AG04449 (cell line): Measurements from ENCODE around the gene ZFYVE27.

Experiments
- CTCF ChIA-PET: fragments of 350-600 bp; formaldehyde crosslinking; extraction: SDS; loops from one replicate; lab custom pipeline; 2021; ENCODE audit warnings: antibody characterized with exemption; lab: Yijun Ruan, JAX
- POLR2A ChIA-PET: fragments of 400-600, 350-600 bp; formaldehyde crosslinking; extraction: SDS; loops from one replicate; lab custom pipeline; 2020; ENCODE audit warnings: antibody characterized with exemption, inconsistent platforms; lab: Yijun Ruan, JAX
- DNase-seq: peaks from one replicate; pipeline ENCODE4 v3.0.0-alpha.2; 2010; ENCODE audit warnings: low read depth, low spot score
- H3K4me3 ChIP-seq: 2 replicates; pipeline ENCODE4 v1.5.1; 2011; ENCODE audit warnings: low read depth, mild to moderate bottlenecking, control low read depth, low read length
- TF ChIP-seq, protein P1 (sequence below): IDR thresholded peaks from one replicate; pipeline ENCODE4 v1.5.1; 2011; ENCODE audit warnings: mild to moderate bottlenecking, moderate library complexity, low read length, control low read depth, inconsistent platforms; ENCODE audit not compliant: insufficient read depth; ENCODE audit errors: missing control alignments

The ZFYVE27 gene

GRCh38 chr10:97708167-97708566 lies 28.8 kb upstream of the ZFYVE27 start:
- TF ChIP-seq, protein P1, sequence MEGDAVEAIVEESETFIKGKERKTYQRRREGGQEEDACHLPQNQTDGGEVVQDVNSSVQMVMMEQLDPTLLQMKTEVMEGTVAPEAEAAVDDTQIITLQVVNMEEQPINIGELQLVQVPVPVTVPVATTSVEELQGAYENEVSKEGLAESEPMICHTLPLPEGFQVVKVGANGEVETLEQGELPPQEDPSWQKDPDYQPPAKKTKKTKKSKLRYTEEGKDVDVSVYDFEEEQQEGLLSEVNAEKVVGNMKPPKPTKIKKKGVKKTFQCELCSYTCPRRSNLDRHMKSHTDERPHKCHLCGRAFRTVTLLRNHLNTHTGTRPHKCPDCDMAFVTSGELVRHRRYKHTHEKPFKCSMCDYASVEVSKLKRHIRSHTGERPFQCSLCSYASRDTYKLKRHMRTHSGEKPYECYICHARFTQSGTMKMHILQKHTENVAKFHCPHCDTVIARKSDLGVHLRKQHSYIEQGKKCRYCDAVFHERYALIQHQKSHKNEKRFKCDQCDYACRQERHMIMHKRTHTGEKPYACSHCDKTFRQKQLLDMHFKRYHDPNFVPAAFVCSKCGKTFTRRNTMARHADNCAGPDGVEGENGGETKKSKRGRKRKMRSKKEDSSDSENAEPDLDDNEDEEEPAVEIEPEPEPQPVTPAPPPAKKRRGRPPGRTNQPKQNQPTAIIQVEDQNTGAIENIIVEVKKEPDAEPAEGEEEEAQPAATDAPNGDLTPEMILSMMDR: no peak
- no peak for DNase-seq
- H3K4me3 ChIP-seq: no peak overlapping the region
- ChIA-PET CTCF (interaction anchor here (2.1 to 21.1 kb wide), 6 partner anchors 10 to 30 kb away, joined by 27 to 664 read pairs (median 80); partner anchors contain the start of genes AVPI1 and ZFYVE27), POLR2A (interaction anchor here (0.5 to 1.4 kb wide), 2 partner anchors 16 to 19 kb away, joined by 3 read pairs; no protein-coding TSS in a partner anchor)

DNA sequence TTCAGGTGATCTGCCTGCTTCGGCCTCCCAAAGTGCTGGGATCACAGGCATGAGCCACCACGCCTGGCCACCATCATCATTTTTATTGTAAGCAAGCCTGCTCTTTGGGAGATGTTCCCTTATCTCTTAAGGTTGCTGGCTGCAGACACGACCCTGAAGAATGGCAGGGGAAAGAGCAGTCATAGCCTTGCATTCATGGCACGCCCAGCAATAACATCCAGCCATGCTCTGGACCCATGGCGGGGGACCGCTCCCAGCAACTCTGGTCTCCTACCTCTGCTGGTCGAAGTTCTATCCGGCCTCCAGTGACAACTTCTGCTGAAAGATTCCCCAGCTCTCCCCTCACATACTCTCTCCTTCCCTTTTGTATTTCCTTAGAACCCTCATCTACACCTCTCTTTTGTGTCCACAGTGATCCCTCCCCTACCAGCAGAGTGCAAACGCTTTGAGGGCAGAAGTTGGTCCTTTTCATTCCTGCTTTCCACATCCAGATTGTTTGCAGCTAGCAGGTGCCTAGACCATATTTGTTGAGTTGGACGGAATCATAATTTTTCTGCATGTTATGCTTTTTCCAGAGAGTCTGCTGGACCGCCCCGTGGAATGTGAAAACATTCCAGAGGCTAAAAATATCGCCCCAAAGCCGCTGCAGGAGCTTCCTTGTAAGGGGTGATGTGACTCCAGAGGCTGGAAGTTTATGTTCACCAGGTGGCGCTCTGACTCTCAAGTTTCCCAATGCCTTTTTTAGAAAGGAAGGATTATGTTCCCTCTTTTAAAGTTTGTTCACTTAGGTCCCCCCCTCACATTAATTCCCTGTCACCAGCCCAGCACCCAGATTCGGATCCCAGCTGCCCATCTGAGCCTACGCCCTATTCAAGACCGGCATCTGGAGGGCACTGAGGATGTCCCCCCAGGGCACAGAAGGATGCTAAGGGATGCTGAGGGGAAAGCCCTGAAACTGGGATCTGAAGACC lies 27.7 kb upstream of the ZFYVE27 start:
- TF ChIP-seq, protein P1: peak; percentile 76
- CTCF ChIA-PET: interaction anchor here (0.6 to 21.1 kb wide), 19 partner anchors 6 to 67 kb away, joined by 3 to 664 read pairs (median 6); partner anchors contain the start of genes AVPI1 and ZFYVE27
- peak; percentile 73 for DNase-seq
- POLR2A ChIA-PET: interaction anchor here (0.7 to 1.4 kb wide), 7 partner anchors 12 to 68 kb away, joined by 3 to 8 read pairs (median 4); partner anchors contain the start of genes AVPI1 and PI4K2A
- no peak overlapping the region for H3K4me3 ChIP-seq

- no peak overlapping the region for H3K4me3 ChIP-seq
- TF ChIP-seq, protein P1: no peak
- ChIA-PET CTCF (interaction anchor here (1.2 to 21.1 kb wide), 6 partner anchors 8 to 34 kb away, joined by 6 to 664 read pairs (median 132); partner anchors contain the start of genes AVPI1 and ZFYVE27), POLR2A (interaction anchor here (3.6 kb wide), 1 partner anchor 24 kb away, joined by 46 read pairs; the partner anchor contains the start of gene AVPI1)
- no peak for DNase-seq
Measured at GRCh38 chr10:97711640-97712572, 25.0 kb upstream of the ZFYVE27 start.

- no peak for DNase-seq
- H3K4me3 ChIP-seq: peak within 1 kb of the TSS; percentile 69
- CTCF ChIA-PET: interaction anchor here (0.7 to 21.1 kb wide), 7 partner anchors 10 to 140 kb away, joined by 3 to 664 read pairs (median 117); partner anchors contain the start of genes ANKRD2, AVPI1 and ZFYVE27
- POLR2A ChIA-PET: interaction anchor here (0.6 to 3.6 kb wide), 5 partner anchors 9 to 117 kb away, joined by 3 to 46 read pairs (median 7); partner anchors contain the start of genes AVPI1 and ZFYVE27
- TF ChIP-seq, protein P1: no peak
Measured at GRCh38 chr10:97713339-97713825, 23.5 kb upstream of the ZFYVE27 start, which contains the start of gene MARVELD1. TSS of gene MARVELD1 (plus strand) at chr10:97713730. CDS start at chr10:97713877, 147 bp downstream.

DNA sequence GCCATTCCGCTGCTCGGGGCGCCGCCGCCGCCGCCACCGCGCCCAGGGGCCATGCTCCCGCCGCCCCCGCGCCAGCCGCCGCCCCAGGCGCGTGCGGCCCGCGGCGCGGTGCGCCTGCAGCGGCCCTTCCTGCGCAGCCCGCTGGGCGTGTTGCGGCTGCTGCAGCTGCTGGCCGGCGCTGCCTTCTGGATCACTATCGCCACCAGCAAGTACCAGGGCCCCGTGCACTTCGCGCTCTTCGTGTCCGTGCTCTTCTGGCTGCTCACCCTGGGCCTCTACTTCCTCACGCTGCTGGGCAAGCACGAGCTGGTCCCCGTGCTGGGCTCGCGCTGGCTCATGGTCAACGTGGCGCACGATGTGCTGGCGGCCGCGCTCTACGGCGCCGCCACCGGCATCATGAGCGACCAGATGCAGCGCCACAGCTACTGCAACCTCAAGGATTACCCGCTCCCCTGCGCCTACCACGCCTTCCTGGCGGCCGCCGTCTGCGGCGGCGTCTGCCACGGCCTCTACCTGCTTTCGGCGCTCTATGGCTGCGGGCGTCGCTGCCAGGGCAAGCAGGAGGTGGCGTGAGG lies 23.0 kb upstream of the ZFYVE27 start:
- ChIA-PET CTCF (interaction anchor here (0.7 to 21.1 kb wide), 7 partner anchors 10 to 141 kb away, joined by 3 to 664 read pairs (median 117); partner anchors contain the start of genes ANKRD2, AVPI1 and ZFYVE27), POLR2A (interaction anchor here (0.7 to 3.6 kb wide), 4 partner anchors 10 to 26 kb away, joined by 3 to 46 read pairs (median 23); partner anchors contain the start of genes AVPI1 and ZFYVE27)
- TF ChIP-seq, protein P1: peak; percentile 33

More for the DNA sequence above, 23.0 kb upstream of the ZFYVE27 start:
- no peak for DNase-seq
- peak overlapping the region; percentile 69 for H3K4me3 ChIP-seq
